Measurements from ENCODE around the gene ELAC1. TPM values are rescaled to one million over a fixed set of nuclear protein-coding genes. Genes with fewer than 3 reads are reported as not detected.

The ELAC1 gene
- total and polyA plus RNA-seq, 2 of the 8 experiments (the other 6 are each of a cell fraction or from before 2014, with no cell fraction given) = 2.3 to 3.4 TPM

DNA sequence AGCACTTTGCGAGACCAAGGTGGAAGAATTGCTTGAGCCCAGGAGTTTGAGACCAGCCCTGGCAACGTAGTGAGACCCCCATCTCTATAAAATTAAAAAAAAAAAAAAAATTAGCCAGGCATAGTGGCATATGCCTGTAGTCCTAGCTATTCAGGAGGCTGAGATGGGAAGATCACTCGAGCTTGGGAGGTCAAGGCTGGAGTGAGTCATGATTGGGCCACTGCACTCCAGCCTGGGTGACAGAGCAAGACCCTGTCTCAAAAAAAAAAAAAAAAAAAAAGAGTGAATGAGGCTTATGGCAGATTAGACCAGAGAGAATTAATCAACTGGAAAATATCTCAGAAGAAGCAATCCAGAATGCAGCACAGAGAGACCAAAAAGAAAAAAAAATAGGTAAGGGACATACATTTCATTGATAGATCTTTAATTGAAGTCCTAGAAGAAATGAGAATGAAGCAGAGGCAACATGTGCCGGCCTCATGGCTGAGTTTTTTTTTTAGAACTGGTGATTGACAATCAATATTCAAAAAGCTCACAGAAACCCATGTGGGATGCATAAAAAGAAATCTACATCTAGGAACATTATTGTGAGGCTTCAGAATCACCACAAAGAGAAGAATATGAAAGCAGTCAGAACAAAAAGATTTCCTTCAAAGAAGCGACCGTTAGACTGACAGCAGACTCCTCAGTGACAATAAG lies 32.2 kb upstream of the ELAC1 start (continued):
- TF ChIP-seq, protein P1, sequence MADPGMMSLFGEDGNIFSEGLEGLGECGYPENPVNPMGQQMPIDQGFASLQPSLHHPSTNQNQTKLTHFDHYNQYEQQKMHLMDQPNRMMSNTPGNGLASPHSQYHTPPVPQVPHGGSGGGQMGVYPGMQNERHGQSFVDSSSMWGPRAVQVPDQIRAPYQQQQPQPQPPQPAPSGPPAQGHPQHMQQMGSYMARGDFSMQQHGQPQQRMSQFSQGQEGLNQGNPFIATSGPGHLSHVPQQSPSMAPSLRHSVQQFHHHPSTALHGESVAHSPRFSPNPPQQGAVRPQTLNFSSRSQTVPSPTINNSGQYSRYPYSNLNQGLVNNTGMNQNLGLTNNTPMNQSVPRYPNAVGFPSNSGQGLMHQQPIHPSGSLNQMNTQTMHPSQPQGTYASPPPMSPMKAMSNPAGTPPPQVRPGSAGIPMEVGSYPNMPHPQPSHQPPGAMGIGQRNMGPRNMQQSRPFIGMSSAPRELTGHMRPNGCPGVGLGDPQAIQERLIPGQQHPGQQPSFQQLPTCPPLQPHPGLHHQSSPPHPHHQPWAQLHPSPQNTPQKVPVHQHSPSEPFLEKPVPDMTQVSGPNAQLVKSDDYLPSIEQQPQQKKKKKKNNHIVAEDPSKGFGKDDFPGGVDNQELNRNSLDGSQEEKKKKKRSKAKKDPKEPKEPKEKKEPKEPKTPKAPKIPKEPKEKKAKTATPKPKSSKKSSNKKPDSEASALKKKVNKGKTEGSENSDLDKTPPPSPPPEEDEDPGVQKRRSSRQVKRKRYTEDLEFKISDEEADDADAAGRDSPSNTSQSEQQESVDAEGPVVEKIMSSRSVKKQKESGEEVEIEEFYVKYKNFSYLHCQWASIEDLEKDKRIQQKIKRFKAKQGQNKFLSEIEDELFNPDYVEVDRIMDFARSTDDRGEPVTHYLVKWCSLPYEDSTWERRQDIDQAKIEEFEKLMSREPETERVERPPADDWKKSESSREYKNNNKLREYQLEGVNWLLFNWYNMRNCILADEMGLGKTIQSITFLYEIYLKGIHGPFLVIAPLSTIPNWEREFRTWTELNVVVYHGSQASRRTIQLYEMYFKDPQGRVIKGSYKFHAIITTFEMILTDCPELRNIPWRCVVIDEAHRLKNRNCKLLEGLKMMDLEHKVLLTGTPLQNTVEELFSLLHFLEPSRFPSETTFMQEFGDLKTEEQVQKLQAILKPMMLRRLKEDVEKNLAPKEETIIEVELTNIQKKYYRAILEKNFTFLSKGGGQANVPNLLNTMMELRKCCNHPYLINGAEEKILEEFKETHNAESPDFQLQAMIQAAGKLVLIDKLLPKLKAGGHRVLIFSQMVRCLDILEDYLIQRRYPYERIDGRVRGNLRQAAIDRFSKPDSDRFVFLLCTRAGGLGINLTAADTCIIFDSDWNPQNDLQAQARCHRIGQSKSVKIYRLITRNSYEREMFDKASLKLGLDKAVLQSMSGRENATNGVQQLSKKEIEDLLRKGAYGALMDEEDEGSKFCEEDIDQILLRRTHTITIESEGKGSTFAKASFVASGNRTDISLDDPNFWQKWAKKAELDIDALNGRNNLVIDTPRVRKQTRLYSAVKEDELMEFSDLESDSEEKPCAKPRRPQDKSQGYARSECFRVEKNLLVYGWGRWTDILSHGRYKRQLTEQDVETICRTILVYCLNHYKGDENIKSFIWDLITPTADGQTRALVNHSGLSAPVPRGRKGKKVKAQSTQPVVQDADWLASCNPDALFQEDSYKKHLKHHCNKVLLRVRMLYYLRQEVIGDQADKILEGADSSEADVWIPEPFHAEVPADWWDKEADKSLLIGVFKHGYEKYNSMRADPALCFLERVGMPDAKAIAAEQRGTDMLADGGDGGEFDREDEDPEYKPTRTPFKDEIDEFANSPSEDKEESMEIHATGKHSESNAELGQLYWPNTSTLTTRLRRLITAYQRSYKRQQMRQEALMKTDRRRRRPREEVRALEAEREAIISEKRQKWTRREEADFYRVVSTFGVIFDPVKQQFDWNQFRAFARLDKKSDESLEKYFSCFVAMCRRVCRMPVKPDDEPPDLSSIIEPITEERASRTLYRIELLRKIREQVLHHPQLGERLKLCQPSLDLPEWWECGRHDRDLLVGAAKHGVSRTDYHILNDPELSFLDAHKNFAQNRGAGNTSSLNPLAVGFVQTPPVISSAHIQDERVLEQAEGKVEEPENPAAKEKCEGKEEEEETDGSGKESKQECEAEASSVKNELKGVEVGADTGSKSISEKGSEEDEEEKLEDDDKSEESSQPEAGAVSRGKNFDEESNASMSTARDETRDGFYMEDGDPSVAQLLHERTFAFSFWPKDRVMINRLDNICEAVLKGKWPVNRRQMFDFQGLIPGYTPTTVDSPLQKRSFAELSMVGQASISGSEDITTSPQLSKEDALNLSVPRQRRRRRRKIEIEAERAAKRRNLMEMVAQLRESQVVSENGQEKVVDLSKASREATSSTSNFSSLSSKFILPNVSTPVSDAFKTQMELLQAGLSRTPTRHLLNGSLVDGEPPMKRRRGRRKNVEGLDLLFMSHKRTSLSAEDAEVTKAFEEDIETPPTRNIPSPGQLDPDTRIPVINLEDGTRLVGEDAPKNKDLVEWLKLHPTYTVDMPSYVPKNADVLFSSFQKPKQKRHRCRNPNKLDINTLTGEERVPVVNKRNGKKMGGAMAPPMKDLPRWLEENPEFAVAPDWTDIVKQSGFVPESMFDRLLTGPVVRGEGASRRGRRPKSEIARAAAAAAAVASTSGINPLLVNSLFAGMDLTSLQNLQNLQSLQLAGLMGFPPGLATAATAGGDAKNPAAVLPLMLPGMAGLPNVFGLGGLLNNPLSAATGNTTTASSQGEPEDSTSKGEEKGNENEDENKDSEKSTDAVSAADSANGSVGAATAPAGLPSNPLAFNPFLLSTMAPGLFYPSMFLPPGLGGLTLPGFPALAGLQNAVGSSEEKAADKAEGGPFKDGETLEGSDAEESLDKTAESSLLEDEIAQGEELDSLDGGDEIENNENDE (IDR thresholded peaks at IDR 0.05; ENCODE audit: insufficient replicate concordance, low read length) = no peak
- TF ChIP-seq ZNF274 (IDR thresholded peaks at IDR 0.05; ENCODE audit: borderline replicate concordance, extremely low read depth, low read length) (no peak), JUN (IDR thresholded peaks at IDR 0.05; ENCODE audit: low read depth, low read length) (no peak)

Measured in H1 (cell line).